HepG2 (cell line): ENCODE results near the gene MEGF6. TPM values are rescaled to one million over a fixed set of nuclear protein-coding genes. Genes with fewer than 3 reads are reported as not detected.

ENCODE experiments used
- ATAC-seq: fragments of 200-7000 bp; cut with Tn5 transposase; 3 replicates; pipeline ENCODE4 v1.9.1; 2020; ENCODE audit warnings: mild to moderate bottlenecking, moderate library complexity
- BruUV-seq: library from RNA; stranded (reverse); fragments of 400-500 nt; replicated peaks from 2 replicates; lab custom pipeline; 2021; lab: Mats Ljungman, UMichigan
- CTCF ChIA-PET: fragments of 300-600 bp; formaldehyde crosslinking; extraction: SDS; loops from one replicate; lab custom pipeline; 2021; ENCODE audit warnings: low total read pairs, inconsistent platforms, low intra/inter-chr PET ratio; lab: Yijun Ruan, JAX
- POLR2A ChIA-PET: fragments of 350-600 bp; sonication (Branson Sonifier 250); formaldehyde crosslinking; loops from one replicate; lab custom pipeline; 2020; ENCODE audit warnings: antibody characterized with exemption, inconsistent platforms; lab: Yijun Ruan, JAX
- DNase-seq: peaks from one replicate; pipeline ENCODE4 v3.0.0-alpha.2; 2015; ENCODE audit warnings: low spot score
- FAIRE-seq: peaks from 3 replicates; lab custom pipeline; 2011; peaks lifted over from hg19 to GRCh38; lab: Jason Lieb, UNC
- H2AFZ ChIP-seq: one replicate; pipeline ENCODE4 v1.6.1; 2011; ENCODE audit warnings: low read length, inconsistent platforms
- H3K27ac ChIP-seq: fragments of 300-600 bp; 3 replicates; pipeline ENCODE4 v1.8.0; 2011; ENCODE audit warnings: mixed run types, mild to moderate bottlenecking, mixed read lengths, low read length, inconsistent platforms; ENCODE audit not compliant: insufficient read depth; ENCODE audit errors: extremely low read length
- H3K27me3 ChIP-seq, 2 experiments: fragments of 200-600 bp in 1 of 2; 2 replicates in 1 of 2; 3 replicates in 1 of 2; pipeline versions ENCODE4 v1.6.0 to v1.8.0; 2011; ENCODE audit warnings: low read length in 2 of 2, mild to moderate bottlenecking in 2 of 2, moderate library complexity in 2 of 2, inconsistent platforms in 1 of 2; ENCODE audit not compliant: insufficient read depth in 2 of 2, control insufficient read depth in 1 of 2
- H3K36me3 ChIP-seq, 2 experiments: fragments of 200-600 bp in 1 of 2; replicated peaks in 1 of 2; 2 replicates in 1 of 2; 3 replicates in 1 of 2; pipeline versions ENCODE4 v1.5.1 to v1.8.0; 2011; ENCODE audit warnings: low read length in 2 of 2, inconsistent platforms in 1 of 2; ENCODE audit not compliant: insufficient read depth in 2 of 2, control insufficient read depth in 1 of 2
- H3K4me1 ChIP-seq: 2 replicates; pipeline ENCODE4 v1.5.1; 2012; ENCODE audit warnings: low read length, inconsistent platforms; ENCODE audit not compliant: insufficient read depth
- H3K4me2 ChIP-seq: 2 replicates; pipeline ENCODE4 v1.6.0; 2011; ENCODE audit warnings: low read depth, low read length, inconsistent platforms
- H3K4me3 ChIP-seq, 3 experiments: fragments of 200-600 bp in 1 of 3; sonication (generic), shearing (Covaris generic) in 1 of 3; replicated peaks in 1 of 3; 2 replicates each; pipeline ENCODE4 v1.5.1; 2011 to 2016; ENCODE audit warnings: low read length in 3 of 3, inconsistent platforms in 2 of 3, low read depth in 2 of 3, mild to moderate bottlenecking in 2 of 3, control low read depth in 1 of 3, mixed read lengths in 1 of 3; ENCODE audit not compliant: insufficient read depth in 1 of 3
- H3K79me2 ChIP-seq: one replicate; pipeline ENCODE4 v1.6.1; 2011; ENCODE audit warnings: low read length, inconsistent platforms; ENCODE audit not compliant: insufficient read depth
- H3K9ac ChIP-seq: 2 replicates; pipeline ENCODE4 v1.6.0; 2011; ENCODE audit warnings: mild to moderate bottlenecking, low read depth, low read length, inconsistent platforms; ENCODE audit not compliant: insufficient read depth
- H3K9me3 ChIP-seq: 2 replicates; pipeline ENCODE4 v1.5.1; 2012; ENCODE audit warnings: mild to moderate bottlenecking, low read length
- H4K20me1 ChIP-seq: 2 replicates; pipeline ENCODE4 v1.6.0; 2011; ENCODE audit warnings: inconsistent platforms, mild to moderate bottlenecking, low read length, moderate library complexity; ENCODE audit not compliant: insufficient read depth
- ARID4A ChIP-seq: sonication (generic); formaldehyde crosslinking; IDR thresholded peaks from 2 replicates; pipeline ENCODE4 v1.5.0; 2020; ENCODE audit warnings: mild to moderate bottlenecking, missing genetic modification reagents, borderline replicate concordance
- GFI1 ChIP-seq: sonication (generic); formaldehyde crosslinking; IDR thresholded peaks from 2 replicates; pipeline ENCODE4 v1.5.0; 2020; ENCODE audit warnings: missing genetic modification reagents, mild to moderate bottlenecking, borderline replicate concordance
- PBX3 ChIP-seq: sonication (generic); formaldehyde crosslinking; IDR thresholded peaks from 2 replicates; pipeline ENCODE4 v1.8.1; 2023; ENCODE audit warnings: missing genetic modification reagents, inconsistent platforms, borderline replicate concordance
- SETDB1 ChIP-seq: sonication (generic); formaldehyde crosslinking; IDR thresholded peaks from 2 replicates; pipeline ENCODE4 v1.5.1; 2020; ENCODE audit warnings: missing genetic modification reagents, mild to moderate bottlenecking, borderline replicate concordance
- UBTF ChIP-seq: sonication (generic); formaldehyde crosslinking; IDR thresholded peaks from 2 replicates; pipeline ENCODE4 v1.4.0; 2020; ENCODE audit warnings: mild to moderate bottlenecking, missing genetic modification reagents
- ZBTB46 ChIP-seq: sonication (generic); formaldehyde crosslinking; IDR thresholded peaks from 2 replicates; pipeline ENCODE4 v1.4.0; 2020; ENCODE audit warnings: mild to moderate bottlenecking, missing genetic modification reagents, borderline replicate concordance
- ZNF160 ChIP-seq: sonication (generic); formaldehyde crosslinking; IDR thresholded peaks from 2 replicates; pipeline ENCODE4 v1.8.0; 2022; ENCODE audit warnings: mild to moderate bottlenecking, inconsistent platforms, missing genetic modification reagents
- ZNF274 ChIP-seq: sonication (generic); formaldehyde crosslinking; IDR thresholded peaks from 2 replicates; pipeline ENCODE4 v1.5.1; 2020; ENCODE audit warnings: mild to moderate bottlenecking, missing genetic modification reagents
- ZNF280B ChIP-seq: sonication (generic); formaldehyde crosslinking; IDR thresholded peaks from 2 replicates; pipeline ENCODE4 v1.5.0; 2020; ENCODE audit warnings: missing genetic modification reagents, mild to moderate bottlenecking, borderline replicate concordance
- ZNF672 ChIP-seq: sonication (generic); formaldehyde crosslinking; IDR thresholded peaks from 2 replicates; pipeline ENCODE4 v1.8.1; 2022; ENCODE audit warnings: missing genetic modification reagents
- ZNF747 ChIP-seq: sonication (generic); formaldehyde crosslinking; IDR thresholded peaks from 2 replicates; pipeline ENCODE4 v1.8.1; 2023; ENCODE audit warnings: missing genetic modification reagents, mild to moderate bottlenecking, borderline replicate concordance
- WGBS: methylation state at CpG from one replicate; pipeline ENCODE4 v1.1.6; 2017; ENCODE audit warnings: low lambda C conversion rate; 5-methylcytosine and 5-hydroxymethylcytosine counted together
- in situ Hi-C: cut with HindIII; loops from 2 replicates; pipeline ENCODE4 v1.10.0; 2017; ENCODE audit warnings: low pct_unique_long_range_greater_than_20kb; ENCODE audit not compliant: extremely low pct_ligation_motif_present
- intact Hi-C: fragments of 100-400 bp; cut with micrococcal nuclease; formaldehyde crosslinking; loops from one replicate; pipeline ENCODE4 v1.10.0; 2022; ENCODE audit not compliant: unreplicated experiment
- polyA plus RNA-seq, 8 experiments: library from polyadenylated mRNA; depleted of rRNA in 3 of 8; stranded (reverse) in 7 of 8; unstranded in 1 of 8; fragments of >200 nt; fragmentation: Illumina TruSeq in 4 of 8; extraction: Trizol in 4 of 8; gene quantifications; 2 replicates each; pipeline versions ENCODE4 v1.2.1 to v1.2.3, GENCODE V29; 2011 to 2016; ENCODE audit warnings: low read depth in 4 of 8, missing spikeins in 1 of 8, mixed read lengths in 1 of 8; ENCODE audit not compliant: insufficient read depth in 1 of 8
- total RNA-seq, 5 experiments: library from RNA; depleted of rRNA; stranded (reverse); fragments of >200 nt; fragmentation: Illumina TruSeq; extraction: Trizol; gene quantifications; 2 replicates each; pipeline ENCODE4 v1.2.3, GENCODE V29; 2016; ENCODE audit warnings: low read depth in 1 of 5

The MEGF6 gene
- total and polyA plus RNA-seq, 2 of the 13 experiments (the other 11 are each of a cell fraction or from before 2014, with no cell fraction given), result 1.9 TPM

GRCh38 chr1:3617806-3618345, 6.6 kb upstream of the MEGF6 start:
- 36% methylated on average over 7 of the region's 18 CpGs for WGBS
- Histone ChIP-seq H3K4me1 (peaks cover 40% of the 10 kb centered on the region), H3K4me2 (no peak overlapping the region), H3K27ac (no peak overlapping the region), H3K27me3 (peaks cover 16 to 56% of the 10 kb centered on the region in 2 experiments), H4K20me1 (no peaks in the 10 kb centered on the region), H3K9me3 (no peaks in the 10 kb centered on the region), H2AFZ (no peak overlapping the region), H3K4me3 (no peak overlapping the region), H3K79me2 (no peaks in the 10 kb centered on the region), H3K9ac (no peak overlapping the region), H3K36me3 (no peaks in the 10 kb centered on the region)
- POLR2A ChIA-PET, result no interaction called here
- in situ Hi-C loops (no loop called here), intact Hi-C loops (loop anchor here (2.0 to 5.0 kb wide), 2 partner anchors 31 to 126 kb away; no protein-coding TSS in a partner anchor)
- 0 out of 3 replicates have a peak, but pooled peaks have one; percentile 16 for ATAC-seq
- CTCF ChIA-PET, result interaction anchor here (2.3 kb wide), 3 partner anchors 29 to 127 kb away, joined by 11 to 32 read pairs (median 13); no protein-coding TSS in a partner anchor
- BruUV-seq, result no TSS peak
- FAIRE-seq, result no peak
- no peak for DNase-seq
- no peak for TF ChIP-seq SETDB1 (CRISPR knock-in tag)
- TF ChIP-seq GFI1 (CRISPR knock-in tag), result no peak
- TF ChIP-seq ZNF672 (CRISPR knock-in tag), result no peak
- no peak for TF ChIP-seq PBX3 (CRISPR knock-in tag)
- no peak for TF ChIP-seq ZNF274 (CRISPR knock-in tag)
- no peak for TF ChIP-seq UBTF
- TF ChIP-seq ARID4A (CRISPR knock-in tag), result no peak
- no peak for TF ChIP-seq ZNF747 (CRISPR knock-in tag)
- no peak for TF ChIP-seq ZBTB46 (CRISPR knock-in tag)
- TF ChIP-seq ZNF280B (CRISPR knock-in tag), result no peak
- no peak for TF ChIP-seq ZNF160 (CRISPR knock-in tag)
